Immature natural killer cell (primary cell): Measurements from ENCODE around the gene FOXP1. TPM values are rescaled to one million over a fixed set of nuclear protein-coding genes. Genes with fewer than 3 reads are reported as not detected.

ENCODE experiments used
- DNase-seq, 3 donors: peaks; one replicate each; pipeline ENCODE4 v3.0.0; 2022; ENCODE audit warnings: mixed read lengths in 1 of 3
- H3K27ac Mint-ChIP-seq, 6 donors: one replicate each; pipeline ENCODE4 v1.8.0; 2020; ENCODE audit warnings: mixed read lengths in 6 of 6, mild to moderate bottlenecking in 5 of 6, inconsistent platforms in 4 of 6, moderate library complexity in 3 of 6
- H3K27me3 Mint-ChIP-seq, 3 donors: one replicate each; pipeline ENCODE4 v1.8.0; 2020 to 2021; ENCODE audit warnings: low read depth in 3 of 3, mild to moderate bottlenecking in 3 of 3, mixed read lengths in 3 of 3, moderate library complexity in 3 of 3, inconsistent platforms in 1 of 3
- H3K36me3 Mint-ChIP-seq, 3 donors: one replicate each; pipeline ENCODE4 v1.8.0; 2020; ENCODE audit warnings: mixed read lengths in 3 of 3, inconsistent platforms in 2 of 3, mild to moderate bottlenecking in 2 of 3
- H3K4me1 Mint-ChIP-seq, 2 donors: one replicate each; pipeline ENCODE4 v1.8.0; 2020; ENCODE audit warnings: inconsistent platforms in 2 of 2, mild to moderate bottlenecking in 2 of 2, mixed read lengths in 2 of 2, moderate library complexity in 1 of 2
- H3K4me3 Mint-ChIP-seq, 5 donors: one replicate each; pipeline ENCODE4 v1.8.0; 2020; ENCODE audit warnings: mild to moderate bottlenecking in 5 of 5, mixed read lengths in 5 of 5, inconsistent platforms in 3 of 5, moderate library complexity in 3 of 5
- H3K9me3 Mint-ChIP-seq, 6 donors: one replicate each; pipeline ENCODE4 v1.8.0; 2020; ENCODE audit warnings: mild to moderate bottlenecking in 6 of 6, mixed read lengths in 6 of 6, inconsistent platforms in 4 of 6, moderate library complexity in 3 of 6
- polyA plus RNA-seq, 3 donors: library from polyadenylated mRNA; unstranded; fragments of 300-500 nt; fragmentation: Illumina TruSeq; gene quantifications; one replicate each; pipeline ENCODE4 v1.2.3, GENCODE V29; 2021

FOXP1 gene
- polyA plus RNA-seq, 3 donors from 2014 or later: 68.2 to 133 (median 84.0) TPM

- Mint-ChIP-seq H3K4me3 (no peak overlapping the region), H3K27ac (no peak overlapping the region), H3K36me3 (peaks cover 0 to 4% (median 0%) of the 10 kb centered on the region in 3 donors), H3K4me1 (no peaks in the 10 kb centered on the region), H3K27me3 (peaks cover 0 to 3% (median 0%) of the 10 kb centered on the region in 3 donors), H3K9me3 (no peaks in the 10 kb centered on the region)
- no peak for DNase-seq
Measured at GRCh38 chr3:71548705-71549384, 34.7 kb downstream of the FOXP1 start.

DNA sequence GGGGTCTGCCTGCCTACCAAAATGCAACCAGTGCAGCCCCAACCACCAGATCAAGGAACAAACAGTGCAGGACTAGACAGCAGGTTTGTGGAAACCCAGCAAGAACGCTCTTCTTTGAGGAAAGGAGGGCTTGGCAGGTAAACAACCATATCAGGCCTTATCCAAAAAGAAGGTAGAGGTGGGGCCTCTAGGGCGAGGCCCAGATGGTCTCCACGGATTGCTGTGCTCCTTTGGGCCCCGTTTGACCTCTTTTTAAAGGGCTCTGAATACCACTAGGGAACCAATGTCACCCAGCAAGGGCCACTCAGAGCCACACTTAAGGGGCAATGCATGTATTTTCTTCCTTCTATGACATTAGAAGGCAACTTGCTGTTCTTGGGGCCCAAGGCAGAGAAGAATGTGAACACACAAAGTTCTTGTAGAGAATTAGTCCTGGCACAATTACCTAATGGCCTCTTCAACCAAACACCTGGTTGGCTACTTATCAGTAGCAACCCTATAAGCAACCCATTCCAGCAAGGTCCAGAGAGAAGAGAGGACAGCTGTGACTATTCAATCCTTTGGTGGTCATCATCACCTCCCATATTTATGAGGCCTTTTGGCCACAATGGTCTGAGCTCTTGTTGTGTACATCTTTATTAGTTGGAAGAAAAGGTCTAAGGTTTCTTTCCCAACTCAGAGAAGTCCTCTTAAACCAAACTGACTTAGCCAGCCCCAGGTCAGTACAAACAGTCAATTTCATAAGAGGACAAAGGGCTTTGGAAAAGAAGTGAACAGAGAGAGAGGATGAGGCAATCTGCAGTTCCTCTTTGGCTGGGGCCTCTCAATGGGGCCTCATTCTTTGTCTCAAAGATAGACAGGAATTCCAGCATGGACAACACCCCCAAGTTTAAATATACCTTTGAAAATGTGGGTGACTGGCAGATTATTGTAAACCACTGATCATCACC, 36.0 kb downstream of the FOXP1 start:
- Mint-ChIP-seq H3K27me3 (peaks cover 0 to 3% (median 0%) of the 10 kb centered on the region in 3 donors), H3K4me3 (no peak overlapping the region), H3K9me3 (no peaks in the 10 kb centered on the region), H3K36me3 (peaks cover 0 to 4% (median 0%) of the 10 kb centered on the region in 3 donors), H3K4me1 (peaks cover 5 to 7% of the 10 kb centered on the region in 2 donors), H3K27ac (peak overlapping the region in 1 of 6 donors; percentile 26)
- DNase-seq: no peak

- Mint-ChIP-seq H3K4me1 (peaks cover 12 to 14% of the 10 kb centered on the region in 2 donors), H3K27ac (peak overlapping the region in 1 of 6 donors; percentile 17), H3K36me3 (peaks cover 0 to 4% (median 0%) of the 10 kb centered on the region in 3 donors)
Measured at GRCh38 chr3:71546821-71547220, 36.7 kb downstream of the FOXP1 start.

GRCh38 chr3:71545330-71545729, 38.2 kb downstream of the FOXP1 start:
- H3K4me1 Mint-ChIP-seq: peaks cover 16 to 19% of the 10 kb centered on the region in 2 donors
- peaks cover 0 to 4% (median 0%) of the 10 kb centered on the region in 3 donors for H3K36me3 Mint-ChIP-seq
- no peak for DNase-seq
- peaks cover 0 to 3% (median 0%) of the 10 kb centered on the region in 3 donors for H3K27me3 Mint-ChIP-seq
- H3K27ac Mint-ChIP-seq: no peak overlapping the region
- H3K4me3 Mint-ChIP-seq: no peak overlapping the region
- H3K9me3 Mint-ChIP-seq: no peaks in the 10 kb centered on the region

More at GRCh38 chr3:71546821-71547220, 36.7 kb downstream of the FOXP1 start:
- peaks cover 0 to 3% (median 0%) of the 10 kb centered on the region in 3 donors for H3K27me3 Mint-ChIP-seq
- DNase-seq: no peak
- H3K9me3 Mint-ChIP-seq: no peaks in the 10 kb centered on the region
- H3K4me3 Mint-ChIP-seq: no peak overlapping the region

DNA sequence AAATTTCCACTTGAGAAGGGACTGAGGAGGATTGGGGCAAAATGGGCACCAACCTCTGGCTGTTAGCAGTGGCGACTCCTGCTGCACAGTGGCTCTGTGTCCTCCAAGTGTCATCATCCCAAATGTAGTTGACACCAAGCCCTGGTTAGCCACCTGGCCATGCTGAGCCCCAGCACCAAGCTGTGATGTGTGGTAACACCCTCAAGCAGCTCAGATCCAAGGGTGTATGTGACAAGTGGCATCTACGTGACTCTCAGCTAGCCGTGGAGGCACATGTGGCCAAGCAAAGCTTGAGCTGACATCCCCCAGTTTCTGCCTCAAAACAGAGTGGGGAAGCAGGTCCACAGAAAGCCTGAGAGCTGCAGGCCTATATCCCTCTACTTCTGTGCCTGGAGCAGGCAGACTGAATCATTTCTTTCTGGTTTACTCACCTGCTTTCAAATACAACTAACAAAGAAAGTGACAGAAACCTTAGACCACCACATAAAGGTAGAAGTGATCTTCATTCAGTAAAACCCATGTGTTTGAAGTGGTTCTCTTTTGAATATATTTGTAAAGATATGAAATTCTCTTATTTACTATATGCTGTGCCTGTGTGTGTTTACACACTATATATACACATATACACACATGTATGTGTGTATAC, 40.0 kb downstream of the FOXP1 start:
- Mint-ChIP-seq H3K4me3 (no peak overlapping the region), H3K27ac (peak overlapping the region in 1 of 6 donors; percentile 18)
- peak in 1 of 3 donors; percentile 10 for DNase-seq

GRCh38 chr3:71542521-71543370, 40.8 kb downstream of the FOXP1 start:
- no peak for DNase-seq
- Mint-ChIP-seq H3K27ac (peak overlapping the region in 3 of 6 donors; percentile 21 to 63 (median 61)), H3K9me3 (no peaks in the 10 kb centered on the region), H3K27me3 (no peaks in the 10 kb centered on the region), H3K36me3 (peaks cover 0 to 4% (median 0%) of the 10 kb centered on the region in 3 donors), H3K4me3 (peak overlapping the region in 4 of 5 donors; percentile 22 to 68 (median 48)), H3K4me1 (peaks cover 16 to 19% of the 10 kb centered on the region in 2 donors)

More for the DNA sequence above, 40.0 kb downstream of the FOXP1 start:
- Mint-ChIP-seq H3K36me3 (peaks cover 0 to 4% (median 0%) of the 10 kb centered on the region in 3 donors), H3K27me3 (peaks cover 0 to 3% (median 0%) of the 10 kb centered on the region in 3 donors), H3K9me3 (no peaks in the 10 kb centered on the region), H3K4me1 (peaks cover 16 to 19% of the 10 kb centered on the region in 2 donors)

DNA sequence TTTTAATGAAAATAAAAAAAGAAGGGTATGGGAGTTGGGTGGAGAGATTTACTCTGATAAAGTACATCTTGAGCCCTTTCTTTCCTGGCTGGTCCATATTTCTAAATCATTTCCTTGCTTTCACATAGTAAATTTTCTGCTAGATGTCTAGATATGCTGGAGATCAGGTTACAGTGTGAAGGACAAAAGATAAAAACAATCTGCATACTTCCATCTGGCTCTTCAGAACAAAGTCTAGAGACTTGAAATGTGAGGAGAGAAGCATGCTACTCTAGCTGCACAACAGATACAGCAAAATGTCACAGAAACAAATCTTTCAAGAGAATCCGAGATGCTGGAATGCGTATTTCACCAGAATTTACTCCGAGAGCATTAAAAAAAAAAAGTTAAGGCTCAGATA, 42.2 kb downstream of the FOXP1 start:
- Mint-ChIP-seq H3K27me3 (peaks cover 0 to 2% (median 0%) of the 10 kb centered on the region in 3 donors), H3K4me1 (peaks cover 16 to 19% of the 10 kb centered on the region in 2 donors), H3K9me3 (no peaks in the 10 kb centered on the region), H3K36me3 (no peaks in the 10 kb centered on the region), H3K4me3 (no peak overlapping the region), H3K27ac (no peak overlapping the region)
- no peak for DNase-seq

DNA sequence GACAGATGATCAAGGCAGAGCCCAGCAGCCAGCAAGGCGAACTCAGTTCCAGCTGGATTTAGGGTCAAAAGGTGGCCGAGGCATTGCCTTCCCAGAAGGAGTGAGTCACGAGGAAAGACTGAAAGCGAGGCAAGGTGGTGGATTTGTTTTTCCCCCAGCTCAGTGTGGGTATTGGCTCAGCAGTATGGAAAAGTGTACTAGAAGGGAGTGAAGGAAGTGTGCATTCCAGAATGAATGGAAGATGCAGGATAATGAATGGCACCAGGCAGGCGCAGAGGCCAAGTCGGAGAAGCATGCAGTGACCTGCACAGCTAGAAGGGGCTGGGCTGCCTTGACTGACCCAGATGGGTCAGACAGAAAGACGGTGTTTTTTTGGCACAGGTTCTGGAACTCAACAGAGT, 46.3 kb downstream of the FOXP1 start:
- H3K36me3 Mint-ChIP-seq: peaks cover 0 to 4% (median 0%) of the 10 kb centered on the region in 3 donors

GRCh38 chr3:71536376-71536965, 47.1 kb downstream of the FOXP1 start:
- Mint-ChIP-seq H3K9me3 (no peaks in the 10 kb centered on the region), H3K36me3 (peaks cover 0 to 4% (median 0%) of the 10 kb centered on the region in 3 donors), H3K27me3 (peaks cover 0 to 2% (median 0%) of the 10 kb centered on the region in 3 donors), H3K27ac (no peak overlapping the region), H3K4me1 (peaks cover 3% of the 10 kb centered on the region in 2 donors), H3K4me3 (no peak overlapping the region)
- DNase-seq: no peak

More for the DNA sequence above, 46.3 kb downstream of the FOXP1 start:
- Mint-ChIP-seq H3K27me3 (peaks cover 0 to 2% (median 0%) of the 10 kb centered on the region in 3 donors), H3K9me3 (no peaks in the 10 kb centered on the region), H3K4me1 (peaks cover 10 to 11% of the 10 kb centered on the region in 2 donors), H3K27ac (peak overlapping the region in 1 of 6 donors; percentile 2), H3K4me3 (no peak overlapping the region)
- no peak for DNase-seq

DNA sequence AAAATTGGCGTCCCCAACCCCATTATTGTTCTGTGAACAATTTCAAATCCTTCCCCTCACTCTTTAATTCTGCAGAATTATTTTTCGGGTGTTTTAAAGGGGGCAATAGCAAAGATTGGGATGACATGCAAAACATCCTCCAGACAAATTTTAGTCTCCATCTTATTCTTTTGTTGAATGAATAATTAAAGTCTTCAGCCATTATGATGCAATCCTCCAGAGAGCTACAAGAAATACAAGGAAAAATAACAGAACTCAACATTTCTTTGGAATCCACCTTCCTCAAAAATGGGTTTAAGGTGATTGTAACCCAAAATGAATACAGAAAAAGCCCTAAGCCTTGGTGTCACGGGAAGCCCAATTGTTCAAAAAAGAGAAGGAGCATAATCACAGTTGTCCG, 49.9 kb downstream of the FOXP1 start:
- Mint-ChIP-seq H3K27ac (no peak overlapping the region), H3K27me3 (peaks cover 0 to 2% (median 2%) of the 10 kb centered on the region in 3 donors)

DNA sequence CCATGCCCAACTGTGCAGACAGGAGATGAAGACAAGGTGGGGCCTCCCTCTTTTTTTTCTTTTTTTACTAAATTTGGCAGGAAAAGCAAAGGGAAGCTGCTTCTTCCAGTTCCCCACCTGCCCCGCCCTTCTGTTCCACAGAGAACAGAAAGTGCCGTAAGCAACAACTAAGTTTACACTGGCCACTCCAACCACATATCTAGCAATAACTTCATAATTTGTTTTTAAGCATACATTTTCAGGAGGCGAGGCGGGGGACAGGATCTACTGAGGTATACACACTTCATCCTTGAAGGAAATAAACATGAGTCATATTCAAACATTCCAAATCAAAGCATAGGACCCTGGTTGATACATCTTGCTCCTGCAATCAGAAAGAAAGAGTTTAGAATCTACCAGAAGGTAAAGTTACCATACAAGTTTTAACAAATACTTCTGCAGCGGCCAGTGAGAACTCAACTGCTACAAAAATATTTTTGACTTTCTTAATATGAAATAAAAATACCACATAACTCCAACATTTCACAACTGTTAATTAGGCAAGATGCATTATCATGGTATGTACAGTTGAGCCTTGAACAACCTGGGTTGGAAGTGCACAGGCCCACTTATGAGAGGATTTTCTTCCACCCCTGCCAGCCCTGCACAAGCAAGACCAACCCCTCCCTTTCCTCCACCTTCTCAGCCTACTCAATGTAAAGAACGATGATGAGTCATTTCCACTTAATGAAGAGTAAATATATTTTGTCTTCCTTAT, 50.7 kb downstream of the FOXP1 start:
- Mint-ChIP-seq H3K9me3 (no peaks in the 10 kb centered on the region), H3K27me3 (peaks cover 0 to 2% (median 2%) of the 10 kb centered on the region in 3 donors), H3K36me3 (peaks cover 0 to 4% (median 0%) of the 10 kb centered on the region in 3 donors), H3K27ac (no peak overlapping the region), H3K4me3 (no peak overlapping the region), H3K4me1 (peaks cover 0 to 3% of the 10 kb centered on the region in 2 donors)
- no peak for DNase-seq

More for the DNA sequence above, 49.9 kb downstream of the FOXP1 start:
- no peak overlapping the region for H3K4me3 Mint-ChIP-seq
- no peaks in the 10 kb centered on the region for H3K9me3 Mint-ChIP-seq
- peaks cover 0 to 4% (median 0%) of the 10 kb centered on the region in 3 donors for H3K36me3 Mint-ChIP-seq
- peaks cover 0 to 3% of the 10 kb centered on the region in 2 donors for H3K4me1 Mint-ChIP-seq
- no peak for DNase-seq
